ENCODE measurements around the gene GPD2. TPM values are rescaled to one million over a fixed set of nuclear protein-coding genes. Genes with fewer than 3 reads are reported as not detected.

GPD2 gene
- total RNA-seq, 4 donors from 2014 or later, result 78.0 to 127 (median 105) TPM

DNA sequence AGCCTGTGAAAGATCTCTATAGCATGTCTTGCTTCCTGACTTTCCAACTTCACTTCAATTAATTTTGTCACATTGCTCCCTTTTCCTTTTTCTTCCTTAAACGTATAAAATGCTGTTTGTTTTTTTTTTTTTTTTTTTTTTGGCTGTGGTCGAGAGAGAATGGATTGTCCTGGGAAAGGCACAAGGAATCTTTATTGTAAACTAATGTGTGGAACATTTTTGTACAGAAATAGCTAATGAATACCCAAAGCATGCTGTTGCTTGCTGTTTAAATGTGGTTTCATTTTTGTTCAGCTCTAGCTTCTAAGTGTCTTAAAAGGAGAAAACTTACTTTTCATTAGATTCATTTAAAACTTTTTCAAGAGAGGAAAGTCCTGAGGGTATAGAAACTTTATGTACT lies 105.5 kb downstream of the GPD2 start:
- 47 to 56% methylated on average over 2 of the region's 2 CpGs for WGBS, 2 donors
- intact Hi-C loops (cut with DNase I), result no loop called here
- no peak for TF ChIP-seq POLR2A (IDR thresholded peaks at IDR 0.05)
- TF ChIP-seq, protein P1, sequence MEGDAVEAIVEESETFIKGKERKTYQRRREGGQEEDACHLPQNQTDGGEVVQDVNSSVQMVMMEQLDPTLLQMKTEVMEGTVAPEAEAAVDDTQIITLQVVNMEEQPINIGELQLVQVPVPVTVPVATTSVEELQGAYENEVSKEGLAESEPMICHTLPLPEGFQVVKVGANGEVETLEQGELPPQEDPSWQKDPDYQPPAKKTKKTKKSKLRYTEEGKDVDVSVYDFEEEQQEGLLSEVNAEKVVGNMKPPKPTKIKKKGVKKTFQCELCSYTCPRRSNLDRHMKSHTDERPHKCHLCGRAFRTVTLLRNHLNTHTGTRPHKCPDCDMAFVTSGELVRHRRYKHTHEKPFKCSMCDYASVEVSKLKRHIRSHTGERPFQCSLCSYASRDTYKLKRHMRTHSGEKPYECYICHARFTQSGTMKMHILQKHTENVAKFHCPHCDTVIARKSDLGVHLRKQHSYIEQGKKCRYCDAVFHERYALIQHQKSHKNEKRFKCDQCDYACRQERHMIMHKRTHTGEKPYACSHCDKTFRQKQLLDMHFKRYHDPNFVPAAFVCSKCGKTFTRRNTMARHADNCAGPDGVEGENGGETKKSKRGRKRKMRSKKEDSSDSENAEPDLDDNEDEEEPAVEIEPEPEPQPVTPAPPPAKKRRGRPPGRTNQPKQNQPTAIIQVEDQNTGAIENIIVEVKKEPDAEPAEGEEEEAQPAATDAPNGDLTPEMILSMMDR (IDR thresholded peaks at IDR 0.05), result no peak
- no peaks in the 10 kb centered on the region for H3K36me3 ChIP-seq
- H3K4me1 ChIP-seq, result no peaks in the 10 kb centered on the region
- no peaks in the 10 kb centered on the region for H3K9me3 ChIP-seq
- no peaks in the 10 kb centered on the region for H3K27me3 ChIP-seq
- no peak for DNase-seq
- H3K27ac ChIP-seq, result no peak overlapping the region
- H3K4me3 ChIP-seq (replicated peaks in 1 of 3), result no peak overlapping the region

DNA sequence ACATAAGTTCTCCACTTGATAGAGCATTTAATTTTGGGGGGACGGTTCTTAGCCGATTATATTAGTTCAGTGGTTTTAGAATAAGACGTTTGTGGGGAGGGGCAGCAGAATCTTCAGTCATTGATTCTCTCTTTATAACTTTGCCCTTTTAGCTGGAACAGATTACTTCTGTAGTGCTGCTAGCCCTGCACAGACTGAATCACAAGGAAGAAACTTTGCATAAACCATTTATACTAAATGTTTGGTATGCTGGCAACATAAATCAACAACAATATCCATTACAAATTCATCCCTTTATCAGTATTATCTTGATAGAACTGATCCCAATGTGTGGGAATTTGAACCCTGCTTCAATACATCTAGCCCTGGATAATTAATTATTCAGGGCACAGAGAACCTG lies 112.2 kb downstream of the GPD2 start:
- intact Hi-C loops (cut with DNase I), result no loop called here
- no peak for TF ChIP-seq POLR2A (IDR thresholded peaks at IDR 0.05)
- TF ChIP-seq, protein P1 (IDR thresholded peaks at IDR 0.05), result no peak

DNA sequence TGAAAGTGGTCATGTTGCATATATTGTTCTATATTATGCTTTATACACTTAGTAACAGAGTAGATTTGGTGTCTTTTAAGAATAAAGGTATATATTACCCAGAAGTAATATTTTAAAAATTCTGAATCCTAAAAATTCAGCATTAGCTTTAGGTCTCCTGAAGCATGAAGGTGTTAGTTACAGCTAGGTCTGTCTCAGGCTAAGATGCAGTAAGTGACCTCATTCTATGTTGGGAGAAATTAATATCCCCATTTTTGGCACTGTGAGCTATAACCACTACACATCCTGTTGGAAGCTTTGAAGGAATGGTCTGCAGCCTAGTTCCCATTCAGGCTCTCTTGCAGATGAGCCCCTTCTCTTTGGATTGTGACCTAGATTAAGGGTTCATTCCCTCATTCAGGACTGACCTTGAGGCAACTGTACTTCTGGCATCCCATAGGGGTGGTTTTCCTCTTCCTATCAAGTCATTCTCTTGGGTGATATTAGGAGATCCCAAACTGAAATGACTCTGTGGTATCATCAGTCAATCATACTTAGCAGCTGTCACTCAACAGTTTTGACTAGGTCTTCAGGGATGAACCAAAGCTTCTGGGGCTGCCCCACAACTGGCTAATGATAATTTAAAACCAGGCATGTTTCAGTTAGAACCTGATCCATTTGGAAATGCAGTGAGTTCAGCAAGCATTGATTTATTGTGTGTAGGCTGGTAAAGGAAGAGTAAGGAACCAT lies 117.7 kb downstream of the GPD2 start:
- H3K9me3 ChIP-seq, result no peaks in the 10 kb centered on the region
- no peak for DNase-seq
- H3K4me1 ChIP-seq, result no peaks in the 10 kb centered on the region
- H3K36me3 ChIP-seq, result peaks cover 0 to 8% of the 10 kb centered on the region in 2 donors
- no peak overlapping the region for H3K4me3 ChIP-seq (replicated peaks in 1 of 3)
- H3K27ac ChIP-seq, result no peak overlapping the region
- H3K27me3 ChIP-seq, result no peaks in the 10 kb centered on the region
- intact Hi-C loops (cut with DNase I), result no loop called here
- TF ChIP-seq, protein P1 (IDR thresholded peaks at IDR 0.05), result no peak
- TF ChIP-seq POLR2A (IDR thresholded peaks at IDR 0.05), result no peak

More for the DNA sequence above, 112.2 kb downstream of the GPD2 start:
- no peaks in the 10 kb centered on the region for H3K36me3 ChIP-seq
- no peaks in the 10 kb centered on the region for H3K27me3 ChIP-seq
- no peak overlapping the region for H3K27ac ChIP-seq
- H3K9me3 ChIP-seq, result no peaks in the 10 kb centered on the region
- no peaks in the 10 kb centered on the region for H3K4me1 ChIP-seq
- DNase-seq, result no peak
- WGBS, 2 donors, result 85 to 95% methylated on average over 3 of the region's 3 CpGs
- H3K4me3 ChIP-seq (replicated peaks in 1 of 3), result no peak overlapping the region

DNA sequence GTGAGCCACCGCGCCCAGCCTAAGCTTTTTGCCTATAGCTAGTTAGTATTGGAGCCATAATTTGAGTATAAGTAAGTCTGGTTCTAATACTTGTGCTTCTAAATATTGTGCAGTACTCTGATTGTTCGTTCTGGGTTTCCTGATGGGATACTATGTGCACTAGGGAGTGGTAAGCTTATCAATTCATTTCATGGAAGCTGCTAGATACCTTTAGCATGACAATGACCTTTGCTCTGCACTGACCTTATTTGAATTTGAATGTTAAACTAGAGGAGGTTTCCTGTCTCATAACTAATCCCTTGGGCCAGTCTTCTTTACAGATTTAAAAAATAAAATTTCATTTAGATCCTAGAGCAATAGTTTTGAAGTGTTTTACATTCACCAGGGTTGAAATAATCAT lies 125.1 kb downstream of the GPD2 start:
- H3K27ac ChIP-seq, result no peak overlapping the region
- DNase-seq, result no peak
- H3K27me3 ChIP-seq, result no peaks in the 10 kb centered on the region
- H3K4me3 ChIP-seq (replicated peaks in 1 of 3), result no peak overlapping the region
- WGBS, 2 donors, result 94 to 99% methylated on average over 3 of the region's 3 CpGs
- no peaks in the 10 kb centered on the region for H3K9me3 ChIP-seq
- intact Hi-C loops (cut with DNase I), result no loop called here
- TF ChIP-seq POLR2A (IDR thresholded peaks at IDR 0.05), result no peak
- TF ChIP-seq, protein P1 (IDR thresholded peaks at IDR 0.05), result no peak
- H3K4me1 ChIP-seq, result no peaks in the 10 kb centered on the region
- peaks cover 0 to 8% of the 10 kb centered on the region in 2 donors for H3K36me3 ChIP-seq

DNA sequence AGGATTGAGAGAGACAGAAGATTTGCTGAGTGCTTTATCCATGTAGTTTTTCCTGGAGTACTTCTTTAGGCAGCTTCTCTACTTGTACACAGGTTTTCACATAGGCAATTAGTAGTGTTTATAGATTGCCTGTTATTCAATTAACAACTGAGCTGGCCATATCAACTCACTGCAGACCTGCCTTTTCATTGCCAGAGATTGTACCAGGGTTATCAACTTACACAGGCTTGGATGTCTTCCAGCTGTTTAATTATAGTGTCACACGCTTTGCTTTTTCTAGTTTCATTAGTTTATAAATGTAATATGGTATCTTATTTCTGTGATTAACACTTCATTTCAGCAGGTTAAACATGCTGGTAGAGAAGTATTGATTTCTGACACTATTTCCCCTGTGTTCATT lies 125.9 kb downstream of the GPD2 start:
- peaks cover 0 to 8% of the 10 kb centered on the region in 2 donors for H3K36me3 ChIP-seq
- H3K9me3 ChIP-seq, result no peaks in the 10 kb centered on the region
- TF ChIP-seq, protein P1 (IDR thresholded peaks at IDR 0.05), result no peak
- TF ChIP-seq POLR2A (IDR thresholded peaks at IDR 0.05), result no peak
- H3K4me3 ChIP-seq (replicated peaks in 1 of 3), result no peak overlapping the region
- no peaks in the 10 kb centered on the region for H3K27me3 ChIP-seq
- 82 to 90% methylated on average over 1 of the region's 1 CpG for WGBS, 2 donors
- DNase-seq, result no peak
- no peaks in the 10 kb centered on the region for H3K4me1 ChIP-seq
- intact Hi-C loops (cut with DNase I), result no loop called here
- no peak overlapping the region for H3K27ac ChIP-seq
